GM23338 (cell line): ENCODE measurements around the gene HNRNPR. TPM values are rescaled to one million over a fixed set of nuclear protein-coding genes. Genes with fewer than 3 reads are reported as not detected.
"Not testable (repeated sequence)": the region's sequence is repeated elsewhere in the genome, so short reads cannot be mapped to it uniquely, and the experiment has no call there.

ENCODE experiments used
- ATAC-seq: fragments of 200-7000 bp; cut with Tn5 transposase; 3 replicates; pipeline ENCODE4 v1.9.1; 2020
- DNase-seq: peaks from one replicate; pipeline ENCODE4 v3.0.0-alpha.2; 2015; ENCODE audit warnings: low spot score
- H2AFZ ChIP-seq: fragments of 200-600 bp; sonication (generic); 2 replicates; pipeline ENCODE4 v1.8.0; 2016; ENCODE audit warnings: antibody characterized with exemption, mild to moderate bottlenecking, moderate library complexity
- H3F3A ChIP-seq: fragments of 200-600 bp; sonication (generic); replicated peaks from 2 replicates; pipeline ENCODE4 v1.8.0; 2017; ENCODE audit warnings: antibody characterized with exemption, mixed run types, low read depth
- H3K27ac ChIP-seq: fragments of 200-600 bp; sonication (generic); 2 replicates; pipeline ENCODE4 v1.6.1; 2016; ENCODE audit warnings: low read depth
- H3K27me3 ChIP-seq: fragments of 200-600 bp; sonication (generic); 2 replicates; pipeline ENCODE4 v1.8.0; 2016; ENCODE audit warnings: mild to moderate bottlenecking, mixed run types, moderate library complexity; ENCODE audit not compliant: insufficient read depth
- H3K36me3 ChIP-seq: fragments of 200-600 bp; sonication (generic); 2 replicates; pipeline ENCODE4 v1.8.0; 2016; ENCODE audit warnings: mild to moderate bottlenecking; ENCODE audit not compliant: insufficient read depth
- H3K4me1 ChIP-seq: fragments of 200-600 bp; sonication (generic); 2 replicates; pipeline ENCODE4 v1.8.0; 2016; ENCODE audit warnings: mild to moderate bottlenecking, moderate library complexity; ENCODE audit not compliant: insufficient read depth
- H3K4me2 ChIP-seq: fragments of 200-600 bp; sonication (generic); 2 replicates; pipeline ENCODE4 v1.7.1; 2017; ENCODE audit warnings: mixed run types
- H3K4me3 ChIP-seq: fragments of 200-600 bp; sonication (generic); 2 replicates; pipeline ENCODE4 v1.6.1; 2016; ENCODE audit warnings: mixed run types
- H3K79me2 ChIP-seq: fragments of 200-600 bp; sonication (generic); replicated peaks from 2 replicates; pipeline ENCODE4 v1.8.0; 2017; ENCODE audit warnings: mild to moderate bottlenecking; ENCODE audit not compliant: insufficient read depth
- H3K9me2 ChIP-seq: fragments of 200-600 bp; sonication (generic); 2 replicates; pipeline ENCODE4 v1.8.0; 2017; ENCODE audit not compliant: insufficient read depth
- H4K20me1 ChIP-seq: fragments of 200-600 bp; sonication (generic); replicated peaks from 2 replicates; pipeline ENCODE4 v1.8.0; 2017; ENCODE audit warnings: mild to moderate bottlenecking; ENCODE audit not compliant: insufficient read depth
- H3K27ac Mint-ChIP-seq: 2 replicates; pipeline ENCODE4 v1.8.0; 2020; ENCODE audit warnings: inconsistent platforms, mild to moderate bottlenecking, moderate library complexity, mixed read lengths
- H3K27me3 Mint-ChIP-seq: 3 replicates; pipeline ENCODE4 v1.8.0; 2022; ENCODE audit warnings: low read depth, mild to moderate bottlenecking, moderate library complexity, mixed read lengths, inconsistent platforms; ENCODE audit not compliant: insufficient read depth, poor library complexity
- H3K36me3 Mint-ChIP-seq: 3 replicates; pipeline ENCODE4 v1.8.0; 2021; ENCODE audit warnings: low read depth, mild to moderate bottlenecking, inconsistent platforms, moderate library complexity, mixed read lengths
- H3K4me1 Mint-ChIP-seq: 3 replicates; pipeline ENCODE4 v1.8.0; 2020; ENCODE audit warnings: mild to moderate bottlenecking, inconsistent platforms, mixed read lengths
- H3K4me3 Mint-ChIP-seq: 3 replicates; pipeline ENCODE4 v1.8.0; 2021; ENCODE audit warnings: moderate library complexity, mild to moderate bottlenecking, inconsistent platforms, mixed read lengths
- H3K9me3 Mint-ChIP-seq: 3 replicates; pipeline ENCODE4 v1.8.0; 2020; ENCODE audit warnings: moderate library complexity, mild to moderate bottlenecking, inconsistent platforms, mixed read lengths
- polyA plus RNA-seq: library from polyadenylated mRNA; unstranded; fragments of >200 nt; fragmentation: Nextera tagmentation; extraction: Ambion mirVana; gene quantifications from 2 replicates; pipeline ENCODE4 v1.2.1, GENCODE V29; 2016
- total RNA-seq: library from RNA; depleted of rRNA; stranded (reverse); fragments of >200 nt; shearing (Covaris generic); gene quantifications from 2 replicates; pipeline ENCODE4 v1.2.3, GENCODE V29; 2014
- TF ChIP-seq, protein P1 (sequence below): fragments of 250-450 bp; sonication (Bioruptor Pico); IDR thresholded peaks from 2 replicates; pipeline ENCODE4 v1.5.0; 2020; ENCODE audit warnings: mild to moderate bottlenecking, moderate library complexity

Gene HNRNPR
- total and polyA plus RNA-seq, 2 experiments from 2014 or later = 147 to 200 TPM

DNA sequence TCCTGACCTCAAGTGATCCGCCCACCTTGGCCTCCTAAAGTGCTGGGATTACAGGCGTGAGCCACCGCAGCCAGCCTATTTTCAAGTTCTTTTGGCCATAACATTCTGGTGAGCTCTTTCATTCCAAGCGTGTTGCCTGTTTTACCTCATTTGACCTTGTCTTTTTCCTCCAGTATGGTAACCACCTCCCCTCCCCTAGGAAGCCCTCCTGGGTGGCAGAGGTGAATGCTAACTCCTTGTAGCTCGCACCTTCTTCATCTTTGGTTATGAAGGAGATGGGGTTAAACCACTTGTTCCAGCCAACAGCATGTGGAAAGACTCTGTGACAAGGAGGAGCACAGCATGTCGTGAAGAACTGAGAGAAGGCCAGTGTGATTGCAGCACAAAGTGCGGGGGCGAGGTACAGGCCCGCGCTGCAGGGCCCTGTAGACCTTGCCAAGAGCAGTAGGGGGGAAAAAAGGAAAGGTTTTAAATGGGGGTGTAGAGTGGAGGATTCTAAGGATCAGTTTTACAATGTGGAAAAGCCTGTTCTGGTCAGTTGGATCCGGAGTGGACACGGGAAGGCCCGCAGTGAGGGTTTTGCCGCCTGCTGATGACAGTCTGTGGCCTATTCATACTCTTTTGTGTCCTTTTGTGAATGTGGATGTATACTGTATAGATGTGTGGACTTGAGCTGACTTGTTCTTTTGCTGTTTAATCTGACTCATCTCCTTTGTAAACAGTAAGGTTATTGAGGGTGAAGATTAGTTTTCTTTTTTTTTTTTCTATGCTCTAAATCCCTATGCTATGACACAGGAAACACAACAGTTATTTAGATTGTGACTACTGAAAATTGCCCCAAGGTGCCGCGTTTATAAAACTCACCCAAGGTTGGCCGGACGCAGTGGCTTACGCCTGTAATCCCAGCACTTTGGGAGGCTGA lies 33.1 kb upstream of the HNRNPR start (continued):
- TF ChIP-seq, protein P1, sequence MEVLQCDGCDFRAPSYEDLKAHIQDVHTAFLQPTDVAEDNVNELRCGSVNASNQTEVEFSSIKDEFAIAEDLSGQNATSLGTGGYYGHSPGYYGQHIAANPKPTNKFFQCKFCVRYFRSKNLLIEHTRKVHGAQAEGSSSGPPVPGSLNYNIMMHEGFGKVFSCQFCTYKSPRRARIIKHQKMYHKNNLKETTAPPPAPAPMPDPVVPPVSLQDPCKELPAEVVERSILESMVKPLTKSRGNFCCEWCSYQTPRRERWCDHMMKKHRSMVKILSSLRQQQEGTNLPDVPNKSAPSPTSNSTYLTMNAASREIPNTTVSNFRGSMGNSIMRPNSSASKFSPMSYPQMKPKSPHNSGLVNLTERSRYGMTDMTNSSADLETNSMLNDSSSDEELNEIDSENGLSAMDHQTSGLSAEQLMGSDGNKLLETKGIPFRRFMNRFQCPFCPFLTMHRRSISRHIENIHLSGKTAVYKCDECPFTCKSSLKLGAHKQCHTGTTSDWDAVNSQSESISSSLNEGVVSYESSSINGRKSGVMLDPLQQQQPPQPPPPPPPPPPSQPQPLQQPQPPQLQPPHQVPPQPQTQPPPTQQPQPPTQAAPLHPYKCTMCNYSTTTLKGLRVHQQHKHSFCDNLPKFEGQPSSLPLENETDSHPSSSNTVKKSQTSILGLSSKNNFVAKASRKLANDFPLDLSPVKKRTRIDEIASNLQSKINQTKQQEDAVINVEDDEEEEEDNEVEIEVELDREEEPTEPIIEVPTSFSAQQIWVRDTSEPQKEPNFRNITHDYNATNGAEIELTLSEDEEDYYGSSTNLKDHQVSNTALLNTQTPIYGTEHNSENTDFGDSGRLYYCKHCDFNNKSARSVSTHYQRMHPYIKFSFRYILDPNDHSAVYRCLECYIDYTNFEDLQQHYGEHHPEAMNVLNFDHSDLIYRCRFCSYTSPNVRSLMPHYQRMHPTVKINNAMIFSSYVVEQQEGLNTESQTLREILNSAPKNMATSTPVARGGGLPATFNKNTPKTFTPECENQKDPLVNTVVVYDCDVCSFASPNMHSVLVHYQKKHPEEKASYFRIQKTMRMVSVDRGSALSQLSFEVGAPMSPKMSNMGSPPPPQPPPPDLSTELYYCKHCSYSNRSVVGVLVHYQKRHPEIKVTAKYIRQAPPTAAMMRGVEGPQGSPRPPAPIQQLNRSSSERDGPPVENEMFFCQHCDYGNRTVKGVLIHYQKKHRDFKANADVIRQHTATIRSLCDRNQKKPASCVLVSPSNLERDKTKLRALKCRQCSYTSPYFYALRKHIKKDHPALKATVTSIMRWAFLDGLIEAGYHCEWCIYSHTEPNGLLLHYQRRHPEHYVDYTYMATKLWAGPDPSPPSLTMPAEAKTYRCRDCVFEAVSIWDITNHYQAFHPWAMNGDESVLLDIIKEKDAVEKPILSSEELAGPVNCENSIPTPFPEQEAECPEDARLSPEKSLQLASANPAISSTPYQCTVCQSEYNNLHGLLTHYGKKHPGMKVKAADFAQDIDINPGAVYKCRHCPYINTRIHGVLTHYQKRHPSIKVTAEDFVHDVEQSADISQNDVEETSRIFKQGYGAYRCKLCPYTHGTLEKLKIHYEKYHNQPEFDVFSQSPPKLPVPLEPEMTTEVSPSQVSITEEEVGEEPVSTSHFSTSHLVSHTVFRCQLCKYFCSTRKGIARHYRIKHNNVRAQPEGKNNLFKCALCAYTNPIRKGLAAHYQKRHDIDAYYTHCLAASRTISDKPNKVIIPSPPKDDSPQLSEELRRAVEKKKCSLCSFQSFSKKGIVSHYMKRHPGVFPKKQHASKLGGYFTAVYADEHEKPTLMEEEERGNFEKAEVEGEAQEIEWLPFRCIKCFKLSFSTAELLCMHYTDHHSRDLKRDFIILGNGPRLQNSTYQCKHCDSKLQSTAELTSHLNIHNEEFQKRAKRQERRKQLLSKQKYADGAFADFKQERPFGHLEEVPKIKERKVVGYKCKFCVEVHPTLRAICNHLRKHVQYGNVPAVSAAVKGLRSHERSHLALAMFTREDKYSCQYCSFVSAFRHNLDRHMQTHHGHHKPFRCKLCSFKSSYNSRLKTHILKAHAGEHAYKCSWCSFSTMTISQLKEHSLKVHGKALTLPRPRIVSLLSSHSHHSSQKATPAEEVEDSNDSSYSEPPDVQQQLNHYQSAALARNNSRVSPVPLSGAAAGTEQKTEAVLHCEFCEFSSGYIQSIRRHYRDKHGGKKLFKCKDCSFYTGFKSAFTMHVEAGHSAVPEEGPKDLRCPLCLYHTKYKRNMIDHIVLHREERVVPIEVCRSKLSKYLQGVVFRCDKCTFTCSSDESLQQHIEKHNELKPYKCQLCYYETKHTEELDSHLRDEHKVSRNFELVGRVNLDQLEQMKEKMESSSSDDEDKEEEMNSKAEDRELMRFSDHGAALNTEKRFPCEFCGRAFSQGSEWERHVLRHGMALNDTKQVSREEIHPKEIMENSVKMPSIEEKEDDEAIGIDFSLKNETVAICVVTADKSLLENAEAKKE (CRISPR knock-in tag) = no peak

GRCh38 chr1:23374079-23374735 lies 30.1 kb upstream of the HNRNPR start:
- not testable (repeated sequence) for H3K27ac Mint-ChIP-seq, H3K79me2 ChIP-seq, H3K9me3 Mint-ChIP-seq, H3K36me3 Mint-ChIP-seq, DNase-seq, ATAC-seq, H3K27ac ChIP-seq, H3K9me2 ChIP-seq, H3K36me3 ChIP-seq, H3K4me3 Mint-ChIP-seq, H3K4me3 ChIP-seq, H2AFZ ChIP-seq
- peaks cover 97% of the 10 kb centered on the region for H3K27me3 Mint-ChIP-seq
- H3F3A ChIP-seq = peaks cover 14% of the 10 kb centered on the region; the same call in 1 of the 2 replicates
- H3K27me3 ChIP-seq = peaks cover 100% of the 10 kb centered on the region
- peaks cover 39% of the 10 kb centered on the region for H3K4me1 Mint-ChIP-seq
- H4K20me1 ChIP-seq = peaks cover 39% of the 10 kb centered on the region
- peak overlapping the region; percentile 36; the same call in 1 of the 2 replicates for H3K4me2 ChIP-seq
- peaks cover 33% of the 10 kb centered on the region for H3K4me1 ChIP-seq
